Measurements from ENCODE around the gene DPP6.

The DPP6 gene

GRCh38 chr7:154426778-154427177, 374.6 kb downstream of the DPP6 start:
- Histone ChIP-seq H3K9ac (ENCODE audit: low read length) (no peak overlapping the region), H2BK15ac (replicated peaks; ENCODE audit: low read depth) (no peak overlapping the region), H3K79me2 (ENCODE audit: control insufficient read depth, insufficient read depth, low read length) (no peaks in the 10 kb centered on the region), H4K8ac (ENCODE audit: low read depth, low read length) (no peak overlapping the region), H3K27ac (ENCODE audit: low read depth, low read length) (no peak overlapping the region), H3K4me3 (ENCODE audit: low read length) (no peak overlapping the region), H3K4me1 (ENCODE audit: control insufficient read depth, low read depth, low read length) (no peaks in the 10 kb centered on the region), H4K5ac (ENCODE audit: low read length) (no peak overlapping the region), H3K79me1 (ENCODE audit: low read length) (no peaks in the 10 kb centered on the region), H2AK5ac (ENCODE audit: low read length) (no peak overlapping the region), H3K56ac (ENCODE audit: low read length) (no peak overlapping the region), H3K36me3 (ENCODE audit: control insufficient read depth, insufficient read depth, low read length) (no peaks in the 10 kb centered on the region), H3K23ac (ENCODE audit: low read length) (no peak overlapping the region), H3K4ac (ENCODE audit: low read depth, low read length) (no peak overlapping the region), H2BK120ac (ENCODE audit: low read depth, low read length) (no peak overlapping the region), H3K18ac (ENCODE audit: low read length) (no peak overlapping the region), H3K27me3 (ENCODE audit: insufficient read depth, low read length, poor library complexity) (no peaks in the 10 kb centered on the region), H3K4me2 (ENCODE audit: low read length) (no peak overlapping the region), H2BK5ac (ENCODE audit: low read length) (no peak overlapping the region)
- WGBS (ENCODE audit: extremely low coverage, insufficient coverage, low lambda C conversion rate), result no CpG with 5 or more reads among the region's 3 CpGs
- DNase-seq, result no peak

DNA sequence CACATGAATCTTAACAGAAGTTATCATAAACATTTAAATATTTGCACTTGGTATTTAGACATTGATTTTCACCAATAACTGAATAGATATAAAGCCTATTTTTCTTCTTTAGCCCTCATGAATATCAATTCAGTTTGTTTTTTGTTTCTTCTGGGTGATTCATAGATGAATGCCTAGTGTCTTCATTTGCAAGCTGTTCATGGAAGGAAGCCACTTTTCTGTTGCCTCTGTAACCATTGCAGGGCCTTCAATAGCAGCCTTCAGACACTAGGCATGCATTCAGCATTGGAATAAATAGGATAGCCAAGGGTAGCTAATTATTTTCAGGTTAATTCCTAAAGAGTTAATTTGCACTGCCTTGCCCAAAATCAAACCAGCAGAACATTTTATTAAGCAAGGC, 375.3 kb downstream of the DPP6 start:
- H3K79me1 ChIP-seq (ENCODE audit: low read length), result no peaks in the 10 kb centered on the region
- H3K56ac ChIP-seq (ENCODE audit: low read length), result no peak overlapping the region
- H3K4ac ChIP-seq (ENCODE audit: low read depth, low read length), result no peak overlapping the region
- no peak overlapping the region for H3K27ac ChIP-seq (ENCODE audit: low read depth, low read length)
- H2BK5ac ChIP-seq (ENCODE audit: low read length), result no peak overlapping the region
- H3K4me2 ChIP-seq (ENCODE audit: low read length), result no peak overlapping the region
- H3K4me3 ChIP-seq (ENCODE audit: low read length), result no peak overlapping the region
- H4K5ac ChIP-seq (ENCODE audit: low read length), result no peak overlapping the region
- no peak overlapping the region for H3K18ac ChIP-seq (ENCODE audit: low read length)
- no peaks in the 10 kb centered on the region for H3K27me3 ChIP-seq (ENCODE audit: insufficient read depth, low read length, poor library complexity)
- no peak overlapping the region for H2AK5ac ChIP-seq (ENCODE audit: low read length)
- H3K36me3 ChIP-seq (ENCODE audit: control insufficient read depth, insufficient read depth, low read length), result no peaks in the 10 kb centered on the region
- no peak for DNase-seq
- no peak overlapping the region for H2BK120ac ChIP-seq (ENCODE audit: low read depth, low read length)
- H3K9ac ChIP-seq (ENCODE audit: low read length), result no peak overlapping the region
- H4K8ac ChIP-seq (ENCODE audit: low read depth, low read length), result no peak overlapping the region
- no peak overlapping the region for H3K23ac ChIP-seq (ENCODE audit: low read length)
- H3K4me1 ChIP-seq (ENCODE audit: control insufficient read depth, low read depth, low read length), result no peaks in the 10 kb centered on the region
- no peaks in the 10 kb centered on the region for H3K79me2 ChIP-seq (ENCODE audit: control insufficient read depth, insufficient read depth, low read length)
- H2BK15ac ChIP-seq (replicated peaks; ENCODE audit: low read depth), result no peak overlapping the region

DNA sequence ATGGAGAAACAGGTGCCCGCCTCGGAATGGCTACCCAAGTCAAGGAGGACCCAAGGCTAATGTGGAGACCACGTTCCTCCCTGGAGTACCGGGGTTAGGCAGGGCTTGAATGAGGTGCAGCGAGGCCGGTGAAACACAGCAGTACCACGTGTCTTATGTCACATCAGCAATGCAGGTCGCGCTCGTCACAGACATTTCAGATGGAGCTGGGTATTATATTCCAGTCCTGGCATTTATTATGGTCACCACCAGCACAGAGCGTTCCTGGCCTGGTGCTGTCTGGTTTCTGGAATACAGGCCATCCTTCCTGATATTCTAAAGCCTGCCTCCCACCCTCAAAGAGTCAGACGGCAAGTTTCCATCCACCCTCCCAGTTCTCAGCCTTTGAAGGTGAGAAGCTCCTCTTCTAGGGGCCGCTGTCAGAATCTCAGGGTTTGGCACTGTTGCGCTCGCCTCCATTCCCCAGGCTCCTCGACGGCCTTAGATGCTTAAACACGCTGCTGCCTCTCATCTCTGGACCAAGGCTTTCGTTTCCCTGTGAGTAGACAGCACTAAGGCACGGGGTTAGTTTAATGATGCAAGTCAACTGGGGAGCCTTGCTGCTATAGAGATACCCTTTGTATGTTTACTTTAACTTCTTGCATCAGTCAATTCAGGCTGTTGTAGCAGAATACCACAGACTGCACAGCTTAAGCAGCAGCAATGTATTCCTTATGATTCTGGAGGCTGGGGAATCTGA, 377.6 kb downstream of the DPP6 start:
- H3K18ac ChIP-seq (ENCODE audit: low read length), result no peak overlapping the region
- no CpG with 5 or more reads among the region's 20 CpGs for WGBS (ENCODE audit: extremely low coverage, insufficient coverage, low lambda C conversion rate)
- no peak for DNase-seq
- H2AK5ac ChIP-seq (ENCODE audit: low read length), result no peak overlapping the region
- no peak overlapping the region for H3K4ac ChIP-seq (ENCODE audit: low read depth, low read length)
- H2BK5ac ChIP-seq (ENCODE audit: low read length), result no peak overlapping the region
- H3K4me2 ChIP-seq (ENCODE audit: low read length), result no peak overlapping the region
- H3K79me2 ChIP-seq (ENCODE audit: control insufficient read depth, insufficient read depth, low read length), result no peaks in the 10 kb centered on the region
- no peak overlapping the region for H2BK120ac ChIP-seq (ENCODE audit: low read depth, low read length)
- H3K27ac ChIP-seq (ENCODE audit: low read depth, low read length), result no peak overlapping the region
- no peaks in the 10 kb centered on the region for H3K4me1 ChIP-seq (ENCODE audit: control insufficient read depth, low read depth, low read length)
- H3K27me3 ChIP-seq (ENCODE audit: insufficient read depth, low read length, poor library complexity), result no peaks in the 10 kb centered on the region
- H3K4me3 ChIP-seq (ENCODE audit: low read length), result no peak overlapping the region
- no peak overlapping the region for H3K23ac ChIP-seq (ENCODE audit: low read length)
- H3K36me3 ChIP-seq (ENCODE audit: control insufficient read depth, insufficient read depth, low read length), result no peaks in the 10 kb centered on the region
- H2BK15ac ChIP-seq (replicated peaks; ENCODE audit: low read depth), result no peak overlapping the region
- no peaks in the 10 kb centered on the region for H3K79me1 ChIP-seq (ENCODE audit: low read length)
- no peak overlapping the region for H3K9ac ChIP-seq (ENCODE audit: low read length)
- H4K8ac ChIP-seq (ENCODE audit: low read depth, low read length), result no peak overlapping the region
- H3K56ac ChIP-seq (ENCODE audit: low read length), result no peak overlapping the region
- no peak overlapping the region for H4K5ac ChIP-seq (ENCODE audit: low read length)

DNA sequence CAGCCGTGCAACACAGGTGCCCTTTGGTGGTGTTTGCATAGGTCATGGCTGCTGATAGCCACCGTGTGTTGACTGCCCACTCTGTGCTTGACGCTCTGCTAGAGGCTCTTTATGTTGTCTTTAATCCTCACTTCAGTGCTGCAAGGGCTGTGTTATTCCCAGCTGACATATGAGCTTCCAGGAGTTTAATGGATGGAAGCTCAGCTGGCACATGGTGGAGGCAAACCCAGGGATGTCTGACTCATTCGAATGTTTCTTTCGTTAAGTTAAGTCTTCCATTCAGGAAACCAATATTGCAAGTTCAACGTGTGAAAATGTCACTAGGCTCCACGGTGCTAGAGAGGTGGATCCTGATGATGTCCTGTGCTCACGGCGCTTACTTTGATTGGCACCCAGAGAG, 378.4 kb downstream of the DPP6 start:
- Histone ChIP-seq H2BK120ac (ENCODE audit: low read depth, low read length) (no peak overlapping the region), H3K79me2 (ENCODE audit: control insufficient read depth, insufficient read depth, low read length) (no peaks in the 10 kb centered on the region), H3K4ac (ENCODE audit: low read depth, low read length) (no peak overlapping the region), H3K4me3 (ENCODE audit: low read length) (no peak overlapping the region), H4K8ac (ENCODE audit: low read depth, low read length) (no peak overlapping the region), H3K27ac (ENCODE audit: low read depth, low read length) (no peak overlapping the region), H2AK5ac (ENCODE audit: low read length) (no peak overlapping the region), H4K5ac (ENCODE audit: low read length) (no peak overlapping the region), H3K79me1 (ENCODE audit: low read length) (no peaks in the 10 kb centered on the region), H3K18ac (ENCODE audit: low read length) (no peak overlapping the region), H3K4me1 (ENCODE audit: control insufficient read depth, low read depth, low read length) (no peaks in the 10 kb centered on the region), H3K4me2 (ENCODE audit: low read length) (no peak overlapping the region), H2BK5ac (ENCODE audit: low read length) (no peak overlapping the region), H3K27me3 (ENCODE audit: insufficient read depth, low read length, poor library complexity) (no peaks in the 10 kb centered on the region), H2BK15ac (replicated peaks; ENCODE audit: low read depth) (no peak overlapping the region), H3K23ac (ENCODE audit: low read length) (no peak overlapping the region), H3K36me3 (ENCODE audit: control insufficient read depth, insufficient read depth, low read length) (no peaks in the 10 kb centered on the region), H3K56ac (ENCODE audit: low read length) (no peak overlapping the region), H3K9ac (ENCODE audit: low read length) (no peak overlapping the region)
- no peak for DNase-seq
- no CpG with 5 or more reads among the region's 9 CpGs for WGBS (ENCODE audit: extremely low coverage, insufficient coverage, low lambda C conversion rate)

DNA sequence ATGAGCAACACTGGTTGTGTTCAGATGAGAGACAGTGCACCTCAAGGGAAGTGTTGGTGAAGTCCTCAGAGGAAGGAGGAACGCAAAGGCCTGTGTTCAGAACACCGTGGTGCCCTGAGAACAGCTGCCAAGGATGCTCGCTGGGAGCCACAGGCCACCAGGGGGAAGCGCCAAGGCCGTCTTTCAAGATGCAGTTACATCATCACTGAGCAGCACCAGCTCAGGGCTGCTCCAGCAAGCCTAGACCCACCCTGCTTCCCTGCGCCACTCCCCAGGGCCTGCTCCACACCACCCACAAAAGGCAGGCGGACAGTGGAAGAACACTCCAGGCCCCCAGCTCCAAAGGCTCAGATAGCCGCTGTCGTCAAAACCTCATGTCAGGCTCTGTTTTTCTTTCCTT, 378.8 kb downstream of the DPP6 start:
- H3K23ac ChIP-seq (ENCODE audit: low read length), result no peak overlapping the region
- no peak overlapping the region for H2BK5ac ChIP-seq (ENCODE audit: low read length)
- H3K36me3 ChIP-seq (ENCODE audit: control insufficient read depth, insufficient read depth, low read length), result no peaks in the 10 kb centered on the region
- no peak overlapping the region for H3K18ac ChIP-seq (ENCODE audit: low read length)
- DNase-seq, result peak; percentile 26
- H3K56ac ChIP-seq (ENCODE audit: low read length), result no peak overlapping the region
- WGBS (ENCODE audit: extremely low coverage, insufficient coverage, low lambda C conversion rate), result no CpG with 5 or more reads among the region's 9 CpGs
- H3K79me2 ChIP-seq (ENCODE audit: control insufficient read depth, insufficient read depth, low read length), result no peaks in the 10 kb centered on the region
- no peak overlapping the region for H3K4me2 ChIP-seq (ENCODE audit: low read length)
- H2BK15ac ChIP-seq (replicated peaks; ENCODE audit: low read depth), result no peak overlapping the region
- no peak overlapping the region for H3K27ac ChIP-seq (ENCODE audit: low read depth, low read length)
- H2AK5ac ChIP-seq (ENCODE audit: low read length), result no peak overlapping the region
- no peak overlapping the region for H4K8ac ChIP-seq (ENCODE audit: low read depth, low read length)
- H3K4ac ChIP-seq (ENCODE audit: low read depth, low read length), result no peak overlapping the region
- H3K4me3 ChIP-seq (ENCODE audit: low read length), result no peak overlapping the region
- H4K5ac ChIP-seq (ENCODE audit: low read length), result no peak overlapping the region
- H3K4me1 ChIP-seq (ENCODE audit: control insufficient read depth, low read depth, low read length), result no peaks in the 10 kb centered on the region
- no peak overlapping the region for H3K9ac ChIP-seq (ENCODE audit: low read length)
- no peak overlapping the region for H2BK120ac ChIP-seq (ENCODE audit: low read depth, low read length)
- H3K27me3 ChIP-seq (ENCODE audit: insufficient read depth, low read length, poor library complexity), result no peaks in the 10 kb centered on the region
- H3K79me1 ChIP-seq (ENCODE audit: low read length), result no peaks in the 10 kb centered on the region
